HG03196 (cell line): ENCODE results near the gene OR52L1.
"Not testable (repeated sequence)": the region's sequence is repeated elsewhere in the genome, so short reads cannot be mapped to it uniquely, and the experiment has no call there.

ENCODE experiments used
- ATAC-seq: cut with Tn5 transposase; IDR thresholded peaks from one replicate; pipeline ENCODE4 v1.9.1; 2021; ENCODE audit not compliant: unreplicated experiment

The OR52L1 gene

DNA sequence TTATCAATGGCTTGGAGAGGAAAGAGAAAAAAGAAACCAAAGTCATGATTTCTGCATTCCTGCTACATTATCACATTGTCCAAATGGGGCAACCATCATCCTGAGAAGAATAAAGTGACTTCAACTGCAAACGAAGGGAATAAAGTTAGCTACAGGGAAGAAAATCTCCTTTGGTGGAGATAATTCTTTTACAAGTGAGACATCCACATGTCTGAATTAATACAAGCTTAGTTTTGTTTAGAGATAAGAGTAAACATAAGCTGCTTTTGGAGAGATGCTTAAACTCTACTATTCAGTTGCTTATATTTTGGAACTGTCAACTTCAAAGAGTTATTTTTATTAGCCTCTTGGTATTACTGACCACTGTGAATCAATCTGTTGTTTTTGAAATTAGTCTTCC lies at the start of gene OR52L1:
Gene OR52L1 (minus strand): TSS at position 101 of the 400 bp plus-strand sequence. CDS start 55 bp downstream, at position 46.
- ATAC-seq: no peak

DNA sequence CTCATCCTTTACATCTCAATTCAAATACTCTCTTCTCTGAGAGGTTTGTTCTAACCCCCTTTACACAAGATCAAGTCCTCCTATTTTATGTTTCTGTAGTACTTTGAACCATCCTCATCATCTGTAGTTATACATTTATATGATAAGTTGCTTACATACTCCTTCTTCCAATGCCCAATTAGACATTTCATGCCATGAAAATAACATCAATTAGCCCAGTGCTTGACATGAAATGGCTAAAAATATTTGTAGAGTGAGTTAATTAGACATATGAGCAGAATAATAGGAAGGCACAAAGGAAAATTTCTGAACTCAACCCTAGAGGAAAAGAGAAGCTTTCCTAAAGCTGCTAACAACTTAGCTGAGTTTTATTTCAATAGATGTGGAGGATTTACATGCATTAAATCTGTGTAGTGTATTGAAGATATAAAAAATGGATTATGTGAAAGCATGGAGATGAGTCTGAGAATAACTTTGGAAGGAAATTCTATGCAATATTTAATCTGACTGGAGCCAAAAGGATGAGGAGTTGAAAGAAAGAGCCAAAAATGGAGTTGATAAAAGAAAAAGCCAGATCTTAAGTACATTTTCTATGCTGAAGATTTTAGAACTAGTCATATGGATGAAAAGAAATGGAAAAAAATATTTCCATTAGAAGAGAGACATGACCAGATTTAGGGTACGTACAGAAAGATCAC lies 44.1 kb upstream of the OR52L1 start, which contains the start of gene OR56A1:
Gene OR56A1 (minus strand): TSS at position 51 of the 698 bp plus-strand sequence. CDS start 3,066 bp downstream, outside the sequence.
- ATAC-seq: no peak

DNA sequence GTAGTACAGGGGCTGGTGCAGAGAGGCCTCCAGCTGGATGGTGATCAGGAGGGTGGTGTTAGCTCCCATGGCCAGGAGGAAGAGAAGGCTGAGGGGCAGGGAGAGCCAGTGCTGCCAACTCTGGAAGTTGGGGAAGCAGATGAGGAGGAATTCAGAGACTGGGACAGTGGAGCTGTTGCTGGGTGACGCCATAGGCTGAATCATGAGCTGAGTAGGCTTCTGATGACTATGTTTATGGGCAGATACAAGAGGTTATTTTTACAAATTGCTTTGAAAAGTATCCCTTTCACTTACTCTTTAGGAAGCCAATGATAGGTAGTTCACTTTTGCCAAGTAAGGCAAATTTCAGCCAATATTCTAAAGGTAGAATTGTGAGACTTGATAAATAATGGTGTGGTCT lies 40.7 kb upstream of the OR52L1 start:
- ATAC-seq: no peak

DNA sequence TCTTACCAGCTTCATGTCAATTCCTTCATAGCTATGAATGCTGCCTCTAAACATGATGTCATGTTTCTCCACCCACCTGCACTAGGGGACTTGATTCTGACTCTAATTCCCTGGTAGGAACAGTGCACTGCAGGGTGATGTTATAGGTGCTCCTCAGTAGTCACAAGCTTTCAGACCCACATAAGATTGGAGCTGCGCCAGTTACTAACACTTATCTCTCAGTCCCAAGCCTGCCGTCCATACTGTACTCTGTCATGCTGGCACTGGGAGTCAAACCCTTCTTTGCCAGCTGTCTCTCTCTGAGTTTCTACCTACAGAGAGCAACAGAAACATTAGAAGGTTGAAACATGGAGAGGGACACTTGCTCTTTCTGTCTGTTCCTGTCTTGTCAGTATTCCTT lies 38.3 kb upstream of the OR52L1 start:
- ATAC-seq: no peak

DNA sequence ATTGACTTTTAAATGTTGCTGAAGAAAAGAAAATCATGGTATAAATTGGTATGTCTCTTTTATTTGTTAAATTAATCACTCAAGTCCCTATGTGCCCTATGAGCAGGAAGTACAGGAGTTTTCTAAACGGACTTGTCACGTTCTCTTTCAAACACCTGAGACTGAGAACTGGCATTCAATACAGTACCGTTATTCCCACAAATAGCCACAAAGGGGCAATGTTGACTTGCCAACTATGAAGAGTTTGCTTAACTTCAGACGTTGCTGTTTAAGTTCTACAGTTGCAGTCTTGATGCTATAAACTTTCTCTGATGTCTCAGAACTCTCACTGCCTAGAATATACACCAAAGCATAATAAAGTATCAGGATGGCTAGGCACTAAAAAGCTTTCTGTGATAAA lies 36.2 kb upstream of the OR52L1 start:
- no peak for ATAC-seq

DNA sequence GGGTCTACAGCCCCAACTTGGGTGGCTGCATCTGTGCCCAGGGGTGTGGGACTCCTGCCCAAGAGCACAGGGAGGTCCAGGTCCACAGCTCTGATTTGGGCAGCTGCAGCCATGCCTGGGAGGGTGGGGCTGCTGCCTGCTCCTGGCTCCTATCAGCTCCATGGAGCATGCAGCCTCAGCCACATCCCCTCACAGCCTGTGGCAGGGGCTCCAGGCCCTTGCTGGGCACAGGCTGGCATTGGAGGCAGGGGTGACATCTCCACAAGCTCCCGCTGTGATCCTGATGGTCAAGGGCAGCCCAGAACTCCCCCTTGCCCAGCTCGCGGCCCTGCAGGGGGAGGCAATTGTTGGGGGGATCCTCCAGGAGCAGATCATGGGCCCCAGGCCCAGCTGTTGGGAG lies 26.3 kb upstream of the OR52L1 start:
- ATAC-seq: no peak

DNA sequence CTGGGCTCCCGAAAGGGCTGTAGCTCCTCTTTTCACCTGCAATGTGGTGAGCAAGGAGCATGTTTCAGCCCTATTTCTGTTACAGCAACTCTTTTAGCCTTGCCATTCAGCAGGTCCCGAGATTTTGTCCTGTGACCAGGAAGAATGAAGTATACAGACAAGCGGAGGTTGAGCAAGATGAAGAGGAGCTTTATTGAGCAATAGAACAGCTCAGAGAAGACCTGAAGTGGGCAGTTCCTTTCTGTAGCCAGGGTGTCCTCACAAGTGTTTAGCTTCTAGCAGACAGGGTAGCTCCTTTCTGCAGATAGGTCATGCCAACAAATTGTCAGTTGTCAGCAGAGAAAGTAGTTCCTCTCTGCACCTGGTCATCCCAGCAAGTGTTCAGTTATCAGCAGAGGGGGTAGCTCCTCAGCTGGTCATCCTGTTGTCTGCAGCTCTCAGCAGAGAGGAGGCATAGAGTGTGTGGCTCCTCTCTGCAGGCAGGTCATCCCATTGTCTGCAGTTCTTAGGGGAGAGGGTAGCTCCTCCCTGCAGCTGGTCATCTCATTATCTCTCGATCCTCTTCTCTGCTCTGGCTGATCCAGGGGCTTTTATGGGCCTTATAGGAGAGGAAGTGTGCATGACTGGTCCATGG lies 25.4 kb upstream of the OR52L1 start:
- no peak for ATAC-seq

DNA sequence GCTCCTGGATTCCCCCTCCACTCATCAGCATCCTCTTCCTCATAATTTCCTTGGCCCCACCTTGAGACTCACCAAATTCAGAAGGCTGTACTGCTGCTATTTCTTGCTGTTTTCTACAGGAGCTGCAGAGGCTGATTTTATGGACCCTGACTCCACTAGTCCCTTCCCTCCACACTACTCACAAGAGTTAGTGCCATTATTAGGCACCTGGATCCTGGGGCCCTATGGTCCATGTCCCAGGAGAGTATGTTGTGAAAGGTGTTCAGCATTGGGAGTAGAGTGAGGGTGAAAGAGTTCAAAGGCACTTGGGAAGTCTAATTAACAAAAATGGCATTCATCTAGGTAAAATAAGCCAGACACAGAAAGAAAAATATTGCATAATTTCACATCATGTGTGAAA lies 20.1 kb upstream of the OR52L1 start, which contains the start of gene OR56A4:
Gene OR56A4 (minus strand): TSS at position 101 of the 400 bp plus-strand sequence. CDS start 3,954 bp downstream, outside the sequence.
- no peak for ATAC-seq

DNA sequence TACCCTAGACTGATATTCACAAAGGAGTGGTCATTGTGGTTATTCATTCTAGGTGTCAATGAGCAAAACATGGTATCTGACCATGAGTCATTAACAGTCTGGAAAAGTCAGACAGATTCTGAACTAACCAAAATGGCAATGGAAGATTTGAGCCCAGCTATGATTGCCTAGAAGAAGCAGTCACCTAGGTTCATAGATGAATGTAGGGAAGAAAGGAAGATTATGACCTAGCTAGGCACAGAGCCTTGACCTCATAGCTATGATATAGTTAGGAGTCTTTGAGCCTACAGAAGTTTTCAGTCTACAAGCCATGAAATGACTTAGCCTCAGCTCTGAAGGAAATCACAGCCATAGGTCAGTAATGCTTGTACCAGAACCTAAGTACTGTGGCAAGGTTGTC lies 19.6 kb upstream of the OR52L1 start:
- no peak for ATAC-seq

DNA sequence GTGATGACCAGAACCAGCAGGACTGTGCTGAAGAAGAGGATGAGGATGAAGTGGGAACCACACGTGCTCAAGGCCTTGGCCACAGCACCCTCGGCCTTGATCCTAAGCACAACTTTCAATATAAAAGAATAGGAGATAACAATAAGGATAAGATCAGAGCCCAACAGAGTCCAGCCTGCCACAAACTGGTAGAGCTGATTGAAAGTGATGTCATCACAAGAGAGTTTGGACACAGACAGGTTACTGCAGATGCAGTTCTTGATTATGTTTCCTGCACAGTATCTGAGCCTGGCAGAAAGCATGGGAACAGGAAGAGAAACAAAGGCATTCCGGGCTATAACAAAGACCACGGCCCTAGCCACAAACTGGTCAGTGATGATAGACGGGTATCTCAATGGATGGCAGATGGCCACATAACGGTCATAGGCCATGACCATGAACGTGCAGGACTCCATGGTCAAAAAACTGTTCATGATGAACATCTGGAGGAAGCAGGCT lies 15.5 kb upstream of the OR52L1 start:
- no peak for ATAC-seq

DNA sequence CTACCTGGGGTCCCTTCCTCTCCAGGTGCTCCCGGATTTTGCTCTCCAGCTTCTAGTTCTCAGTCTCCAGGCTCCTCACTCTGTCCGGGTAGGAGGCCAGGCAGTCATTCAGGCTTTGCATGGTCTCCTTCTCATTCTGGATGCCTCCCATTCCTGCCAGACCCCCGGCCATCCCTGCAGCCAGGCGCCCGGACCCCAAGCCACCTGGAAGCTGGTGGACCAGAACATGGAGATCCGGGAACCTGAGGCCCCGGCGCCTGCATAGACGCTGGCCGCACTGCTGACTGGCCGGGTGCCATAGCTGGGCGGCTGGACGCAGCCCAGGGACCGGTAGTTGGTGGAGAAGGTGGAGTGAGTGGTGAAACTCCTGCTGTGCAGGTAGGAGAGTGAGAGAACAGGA lies 8.0 kb upstream of the OR52L1 start:
- ATAC-seq: no peak

DNA sequence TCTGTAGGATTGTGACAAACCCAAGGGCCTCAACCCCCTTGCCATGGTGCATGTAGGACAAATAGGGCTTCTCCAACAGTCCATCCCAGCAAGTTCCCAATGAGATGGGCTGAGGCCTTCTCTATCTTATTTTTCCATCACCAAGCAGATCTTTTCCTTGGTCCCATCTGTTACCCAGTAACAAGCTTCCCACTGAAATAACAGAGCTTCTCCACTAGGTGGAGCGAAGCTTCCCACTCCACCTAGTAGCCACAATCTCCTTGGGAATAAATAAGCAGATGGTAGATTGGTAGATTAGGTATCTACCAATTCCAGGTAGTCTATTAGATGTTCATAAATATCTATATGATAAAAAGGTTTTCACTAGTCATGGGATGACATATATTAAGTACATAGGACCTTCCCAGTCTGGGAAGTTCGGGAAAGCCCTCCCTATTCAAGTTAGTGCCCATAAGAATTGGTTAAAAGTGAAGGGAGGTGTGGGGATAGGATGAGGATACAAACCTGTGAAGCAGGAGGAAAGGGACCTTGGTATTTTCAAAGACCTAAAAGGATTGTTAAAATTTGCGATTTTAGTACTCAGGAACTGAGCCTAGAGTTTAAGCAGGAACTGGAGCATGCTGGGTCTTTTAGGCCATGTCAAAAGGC lies 5.9 kb upstream of the OR52L1 start:
- no peak for ATAC-seq

DNA sequence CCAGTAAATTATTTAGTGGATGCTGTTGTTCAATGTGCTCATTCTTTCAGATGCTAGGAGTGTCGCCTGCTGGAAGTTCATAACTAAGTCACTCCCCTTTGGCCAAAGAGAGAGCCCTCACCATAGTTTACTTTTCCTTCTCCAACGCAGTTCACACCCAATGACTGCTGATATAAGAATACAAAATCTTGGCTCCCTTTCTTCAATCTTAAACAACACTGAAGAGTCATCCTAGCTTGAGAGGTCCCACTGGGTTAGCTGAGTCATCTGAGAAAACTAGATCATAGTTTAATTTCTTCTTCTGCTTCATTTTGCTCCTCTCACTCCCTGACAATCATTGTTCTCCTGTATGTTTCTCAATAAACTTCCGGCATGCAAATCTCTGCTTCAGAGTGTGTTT lies 5.4 kb upstream of the OR52L1 start:
- no peak for ATAC-seq

DNA sequence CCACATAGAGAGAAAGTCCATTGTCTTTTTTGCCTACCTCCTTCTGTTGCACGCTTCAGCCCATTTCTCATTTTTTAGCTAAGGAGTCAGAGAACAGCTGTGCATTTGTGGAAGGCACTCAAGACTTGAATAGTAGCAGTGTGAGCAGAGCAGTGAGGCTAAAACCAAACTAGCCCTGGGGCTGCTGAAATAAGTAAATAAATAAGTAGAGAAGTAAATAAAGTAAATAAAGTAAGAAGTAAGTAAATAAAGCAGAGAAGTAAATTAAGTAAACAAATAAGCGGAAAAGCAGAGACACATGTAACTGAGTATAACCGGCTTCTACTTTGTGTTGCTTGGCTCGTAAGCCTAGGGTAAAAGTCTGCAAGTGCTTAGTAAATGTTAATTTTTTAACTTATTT lies 2.4 kb upstream of the OR52L1 start:
- no peak for ATAC-seq

DNA sequence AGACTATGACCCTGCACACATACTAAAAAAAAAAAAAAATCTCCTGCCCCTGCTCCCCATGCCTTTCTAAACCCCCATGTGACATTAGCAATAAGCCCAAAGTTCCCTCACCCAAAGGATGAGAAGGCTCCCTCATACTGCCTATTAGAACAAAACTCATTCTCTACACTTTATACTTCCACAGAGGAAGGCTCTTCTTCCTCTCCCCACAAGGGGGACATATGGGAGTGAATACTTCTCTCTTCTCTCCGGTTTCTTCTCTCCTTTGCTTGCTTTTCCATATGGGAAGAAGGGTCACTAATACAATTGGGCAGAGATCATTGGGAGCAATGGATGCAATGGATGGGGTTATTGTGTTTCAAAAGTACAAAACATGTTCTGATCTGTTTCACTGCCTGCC lies 3.3 kb downstream of the OR52L1 start:
- ATAC-seq: no peak

DNA sequence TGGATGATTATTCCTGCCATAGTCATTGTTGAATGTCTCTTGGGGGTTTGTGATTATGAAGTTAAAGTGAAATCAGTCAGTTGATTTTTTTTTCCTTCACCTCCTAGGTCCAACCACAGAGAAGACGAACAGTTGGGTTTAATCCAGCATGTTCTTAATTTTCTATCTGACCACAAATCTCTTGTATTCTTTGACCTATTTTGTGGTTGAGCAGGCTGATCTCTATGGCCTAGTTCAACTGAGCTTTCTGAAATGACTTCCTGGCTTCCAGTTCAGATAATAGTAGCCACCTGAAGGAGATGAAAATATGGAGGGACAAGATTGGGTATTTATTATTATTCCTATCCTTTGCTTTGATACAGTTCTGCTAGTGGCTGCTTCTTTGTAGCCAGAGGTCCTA lies 13.3 kb downstream of the OR52L1 start:
- ATAC-seq: no peak

DNA sequence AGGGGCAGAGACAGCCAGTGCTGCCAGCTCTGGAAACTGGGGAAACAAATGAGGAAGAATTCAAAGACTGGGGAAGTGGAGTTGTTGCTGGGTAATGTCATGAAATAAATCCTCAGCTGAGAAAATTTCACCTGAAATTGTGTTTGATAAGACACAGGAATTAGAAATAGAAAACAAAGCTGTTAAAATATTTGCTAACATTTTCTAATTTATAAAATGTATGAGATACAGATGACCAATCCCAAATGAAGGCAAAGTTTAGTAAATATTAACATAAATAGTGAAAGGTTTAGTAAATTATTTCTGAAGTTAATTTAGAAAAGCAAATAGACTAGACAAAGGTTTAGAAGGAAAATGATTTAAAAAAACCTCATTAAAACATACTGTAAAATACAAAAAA lies 18.4 kb downstream of the OR52L1 start, which contains the start of gene OR56A5:
Gene OR56A5 (minus strand): TSS at position 101 of the 400 bp plus-strand sequence. CDS start 0 bp downstream, at position 101.
- ATAC-seq: no peak

DNA sequence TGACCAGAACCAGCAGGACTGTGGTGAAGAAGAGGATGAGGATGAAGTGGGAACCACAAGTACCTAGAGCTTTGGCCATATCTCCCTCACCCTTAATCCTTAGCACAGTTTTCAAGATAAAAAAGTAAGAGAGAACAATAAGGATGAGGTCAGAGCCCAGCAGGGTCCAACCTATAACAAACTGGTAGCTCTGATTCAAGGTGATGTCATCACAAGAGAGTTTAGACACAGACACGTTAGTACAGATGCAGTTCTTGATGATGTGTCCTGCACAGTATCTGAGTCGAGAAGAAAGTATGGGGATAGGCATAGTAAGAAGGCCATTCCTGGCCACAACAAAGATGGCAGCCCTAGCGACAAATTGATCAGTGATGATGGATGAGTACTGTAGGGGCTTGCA lies 19.1 kb downstream of the OR52L1 start:
- no peak for ATAC-seq

DNA sequence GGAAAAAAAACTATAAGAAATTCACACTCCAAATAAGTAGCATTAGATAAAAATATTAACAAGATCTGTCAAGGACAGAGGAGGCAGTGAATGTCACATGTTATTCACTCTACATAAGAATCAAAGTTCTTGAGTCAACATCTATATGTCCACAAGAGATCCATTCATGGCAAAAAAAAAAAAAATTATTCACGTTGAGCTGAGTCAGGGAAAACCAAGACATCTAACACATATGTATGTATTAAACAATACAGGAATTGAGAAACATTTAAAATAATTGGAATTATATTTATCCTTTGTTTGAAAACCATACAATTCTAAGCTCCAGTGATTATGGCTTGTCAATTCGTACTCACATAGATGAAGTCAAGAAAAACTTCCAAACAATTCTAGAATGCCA lies 19.8 kb downstream of the OR52L1 start:
- ATAC-seq: no peak

DNA sequence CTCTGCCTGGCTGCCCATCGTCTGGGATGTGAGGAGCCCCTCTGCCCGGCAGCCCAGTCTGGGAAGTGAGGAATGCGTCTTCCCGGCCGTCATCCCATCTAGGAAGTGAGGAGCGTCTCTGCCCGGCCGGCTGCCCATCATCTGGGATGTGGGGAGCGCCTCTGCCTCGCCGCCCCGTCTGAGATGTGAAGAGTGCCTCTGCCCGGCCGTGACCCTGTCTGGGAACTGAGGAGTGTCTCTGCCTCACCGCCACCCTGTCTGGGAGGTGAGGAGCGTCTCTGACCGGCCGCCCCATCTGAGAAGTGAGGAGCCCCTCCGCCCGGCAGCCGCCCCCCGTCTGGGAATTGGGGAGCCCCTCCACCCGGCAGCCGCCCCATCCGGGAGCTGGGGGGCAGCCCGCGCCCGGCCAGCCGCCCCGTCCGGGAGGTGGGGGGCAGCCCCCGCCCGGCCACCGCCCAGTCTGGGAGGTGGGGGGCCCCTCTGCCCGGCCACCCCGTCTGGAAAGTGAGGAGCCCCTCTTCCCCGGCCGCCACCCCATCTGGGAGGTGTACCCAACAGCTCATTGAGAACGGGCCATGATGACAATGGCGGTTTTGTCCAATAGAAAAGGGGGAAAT lies 26.0 kb downstream of the OR52L1 start:
- ATAC-seq: not testable (repeated sequence)

DNA sequence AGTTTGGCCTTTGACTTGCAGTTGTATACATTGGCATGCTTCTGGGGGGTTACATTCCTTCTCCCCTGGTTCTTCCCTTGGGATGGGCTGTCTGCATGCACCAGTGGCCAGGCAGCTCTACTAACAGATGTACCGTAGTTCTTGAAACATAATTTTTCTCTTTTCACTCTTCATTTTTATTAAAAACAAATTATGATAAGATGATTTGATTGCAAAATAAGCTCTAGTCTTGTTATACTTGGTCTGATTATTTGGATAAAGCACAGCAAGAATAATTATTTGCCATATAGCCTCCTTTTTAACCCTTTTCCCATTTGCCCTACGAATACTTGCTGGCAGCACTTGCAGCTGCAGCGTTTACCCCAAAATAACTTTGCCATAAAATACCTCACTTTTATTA lies 31.2 kb downstream of the OR52L1 start:
- no peak for ATAC-seq
